Erythroblast (primary cell): ENCODE measurements around the gene FANK1.
"Not testable (repeated sequence)": the region's sequence is repeated elsewhere in the genome, so short reads cannot be mapped to it uniquely, and the experiment has no call there.

Experiments used
- DNase-seq, 2 experiments: peaks; one replicate each; lab custom pipeline; 2025; lab: John Stamatoyannopoulos, UW
- GATA1 ChIP-seq: IDR thresholded peaks from 2 replicates; pipeline ENCODE4 v1.6.1; 2011; ENCODE audit warnings: low read depth, mild to moderate bottlenecking, control low read depth, low read length, moderate library complexity
- POLR2A ChIP-seq: IDR thresholded peaks from 2 replicates; pipeline ENCODE4 v1.6.1; 2011; ENCODE audit warnings: mild to moderate bottlenecking, low read length

The FANK1 gene

GRCh38 chr10:125911145-125911544 is 14.8 kb downstream of the FANK1 start:
- TF ChIP-seq POLR2A: no peak
- no peak for DNase-seq

GRCh38 chr10:125911990-125912389 is 15.6 kb downstream of the FANK1 start:
- TF ChIP-seq GATA1: no peak
- TF ChIP-seq POLR2A: no peak
- DNase-seq: no peak

DNA sequence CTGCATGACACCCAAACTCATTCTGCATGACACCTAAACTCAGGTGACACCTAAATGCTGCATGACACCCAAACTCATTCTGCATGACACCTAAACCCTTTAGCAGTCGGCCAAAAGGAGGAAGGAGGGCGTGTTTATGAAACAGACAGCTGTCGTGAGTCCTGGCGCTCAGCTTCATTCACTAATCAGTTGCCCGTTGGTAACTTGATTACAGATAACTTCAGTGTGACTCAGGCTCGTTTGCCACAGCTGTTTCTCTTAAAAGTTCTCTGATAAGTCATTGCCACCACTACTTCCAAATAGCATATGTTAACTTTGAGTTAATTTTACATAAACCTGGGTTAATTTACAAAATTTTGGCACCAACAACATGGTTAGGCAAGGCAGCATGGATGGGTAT is 16.9 kb downstream of the FANK1 start:
- peak; percentile 90 to 95 for DNase-seq

DNA sequence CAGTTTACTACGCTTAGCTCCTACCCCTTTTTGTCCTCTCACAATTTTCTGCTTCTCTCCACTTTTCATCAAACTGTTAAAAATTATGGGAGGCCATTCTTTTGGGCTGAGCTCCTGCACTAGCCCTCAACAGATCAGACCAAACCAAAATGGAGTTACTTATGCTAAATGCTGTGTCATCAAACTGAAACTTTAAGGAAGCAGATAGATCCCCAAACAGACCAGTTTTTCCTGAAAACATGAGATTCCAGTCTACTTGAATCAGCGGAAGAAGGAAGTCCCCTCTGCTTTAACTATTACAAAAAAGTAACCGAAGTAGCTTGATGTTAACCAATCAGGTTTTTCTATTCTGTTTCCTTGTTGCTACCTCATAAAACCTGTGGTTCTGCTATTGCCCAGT is 20.6 kb downstream of the FANK1 start:
- TF ChIP-seq GATA1: no peak
- no peak for DNase-seq

- not testable (repeated sequence) for DNase-seq
Measured at GRCh38 chr10:125917704-125918361, 21.5 kb downstream of the FANK1 start.

DNA sequence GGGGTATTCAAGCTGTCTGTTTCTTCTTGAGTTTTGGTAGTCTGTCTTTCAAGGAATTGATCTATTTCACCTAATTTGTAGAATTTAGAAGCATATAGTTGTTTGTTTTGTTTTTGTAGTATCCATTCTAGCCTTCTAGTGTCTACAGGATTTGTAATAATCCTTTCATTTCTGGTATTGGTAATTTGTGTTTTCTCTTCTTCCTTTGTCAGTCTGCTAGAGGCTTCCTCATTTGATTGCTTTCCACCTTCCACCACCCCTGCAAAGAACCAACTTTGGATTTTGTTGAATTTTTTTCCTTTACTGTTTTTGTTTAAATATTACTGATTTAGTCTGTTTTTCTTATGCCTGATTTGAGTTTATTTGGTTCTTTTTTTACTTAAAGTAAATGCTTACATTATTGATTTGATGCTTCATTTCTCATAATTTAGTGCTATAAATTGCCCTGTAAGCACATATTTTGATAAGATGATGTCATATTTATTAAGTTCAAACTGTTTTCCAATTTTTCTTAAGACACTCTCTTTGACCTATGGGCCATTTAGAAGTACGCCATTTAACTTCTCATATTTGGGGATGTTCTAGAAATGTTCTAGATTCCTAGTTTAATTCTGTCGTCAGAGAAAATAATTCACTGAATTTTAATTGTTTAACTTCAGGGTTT is 25.4 kb downstream of the FANK1 start:
- not testable (repeated sequence) for DNase-seq

DNA sequence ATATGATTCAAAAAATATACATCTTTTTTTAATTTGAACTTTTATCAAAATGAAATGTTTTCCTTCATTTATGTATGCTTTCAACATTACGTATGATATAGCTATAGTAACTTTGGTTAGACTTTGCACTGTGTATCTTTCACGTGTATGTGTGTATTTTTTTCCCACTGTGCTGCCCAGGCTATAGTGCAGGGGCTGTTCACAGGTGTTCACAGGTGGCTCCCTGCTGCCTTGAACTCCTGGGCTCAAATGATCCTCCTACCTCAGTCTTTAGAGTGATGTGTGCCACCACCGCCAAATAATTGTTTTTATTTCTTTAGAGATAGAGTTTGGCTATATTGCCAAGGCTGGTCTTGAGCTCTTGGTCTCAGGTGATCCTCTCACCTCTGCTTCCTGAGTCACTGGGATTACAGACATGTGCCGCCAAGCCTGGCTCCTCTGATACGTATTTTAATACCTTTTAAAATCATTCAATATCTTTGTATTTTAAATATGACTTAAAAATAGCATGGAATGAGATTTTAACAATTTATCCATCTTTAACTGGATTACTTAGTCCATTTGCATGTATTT is 29.0 kb downstream of the FANK1 start:
- DNase-seq: no peak
- TF ChIP-seq POLR2A: no peak

DNA sequence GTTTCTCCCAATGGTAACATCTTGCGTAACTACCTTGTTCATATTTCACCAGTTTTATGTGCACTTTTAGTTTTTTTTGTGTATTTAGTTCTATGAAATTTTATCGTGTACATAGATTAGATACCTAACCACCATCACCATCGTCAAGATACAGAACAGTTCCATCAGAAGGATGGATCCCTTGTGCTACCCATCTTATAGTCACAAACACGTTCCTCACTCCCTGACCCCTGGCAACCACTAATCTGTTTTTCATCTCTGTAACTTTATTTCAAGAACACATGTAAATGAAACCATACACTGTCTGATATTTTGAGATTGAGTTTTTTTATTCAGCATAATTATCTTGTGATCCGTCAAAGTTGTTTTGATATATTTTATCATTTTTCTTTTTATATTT is 29.9 kb downstream of the FANK1 start:
- TF ChIP-seq POLR2A (no peak), GATA1 (no peak)
- DNase-seq: no peak

DNA sequence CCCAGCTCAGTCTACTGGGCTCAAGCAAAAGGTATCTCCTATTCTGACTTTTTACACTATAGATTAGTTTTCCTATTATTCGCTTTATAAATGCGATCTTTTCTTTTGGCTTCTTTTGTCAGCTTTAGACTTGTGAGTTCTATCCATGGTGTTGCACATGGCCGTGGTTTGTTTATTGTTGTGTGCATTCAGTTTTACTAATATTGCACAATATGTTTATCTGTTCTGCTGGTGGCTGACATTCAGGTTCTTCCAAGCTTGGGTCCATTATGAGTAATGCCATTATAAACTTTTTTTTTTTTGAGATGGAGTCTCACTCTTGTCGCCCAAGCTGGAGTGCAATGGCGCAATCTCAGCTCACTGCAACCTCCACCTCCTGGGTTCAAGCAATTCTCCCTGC is 30.9 kb downstream of the FANK1 start:
- not testable (repeated sequence) for DNase-seq

DNA sequence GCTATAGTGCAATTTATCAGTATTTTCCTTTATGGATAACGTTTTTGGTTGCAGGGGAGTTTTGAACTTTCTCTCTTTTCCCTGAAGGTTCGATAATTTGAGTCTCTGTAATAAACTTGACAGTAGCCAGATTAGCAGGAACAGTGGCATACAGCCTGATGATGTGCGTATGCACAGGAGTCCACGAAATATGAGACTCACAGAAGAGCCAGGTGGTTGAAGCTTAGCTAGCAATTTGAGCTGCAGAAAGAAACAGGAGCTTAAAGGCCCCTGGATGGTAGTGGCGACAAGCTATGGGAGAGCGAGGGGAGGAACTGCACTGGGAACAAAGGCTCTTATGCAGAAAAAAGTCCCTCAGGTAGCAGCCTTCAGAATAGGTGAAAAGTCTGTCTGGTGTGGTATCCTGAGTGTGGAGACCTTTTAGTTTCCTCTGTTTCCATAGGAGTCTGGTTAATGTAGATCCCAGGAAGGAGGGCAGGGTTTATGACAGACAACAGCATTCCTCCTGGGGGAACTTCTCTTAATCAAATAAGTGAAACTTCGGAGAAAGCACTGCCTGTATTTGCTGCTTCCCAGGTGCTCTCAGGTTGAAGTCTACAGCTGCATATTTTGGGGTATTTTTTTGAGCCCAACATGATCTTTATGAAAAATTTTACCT is 32.7 kb downstream of the FANK1 start:
- no peak for DNase-seq
- no peak for TF ChIP-seq POLR2A
- TF ChIP-seq GATA1: no peak

GRCh38 chr10:125929618-125930017 is 33.3 kb downstream of the FANK1 start:
- TF ChIP-seq POLR2A (no peak), GATA1 (no peak)

DNA sequence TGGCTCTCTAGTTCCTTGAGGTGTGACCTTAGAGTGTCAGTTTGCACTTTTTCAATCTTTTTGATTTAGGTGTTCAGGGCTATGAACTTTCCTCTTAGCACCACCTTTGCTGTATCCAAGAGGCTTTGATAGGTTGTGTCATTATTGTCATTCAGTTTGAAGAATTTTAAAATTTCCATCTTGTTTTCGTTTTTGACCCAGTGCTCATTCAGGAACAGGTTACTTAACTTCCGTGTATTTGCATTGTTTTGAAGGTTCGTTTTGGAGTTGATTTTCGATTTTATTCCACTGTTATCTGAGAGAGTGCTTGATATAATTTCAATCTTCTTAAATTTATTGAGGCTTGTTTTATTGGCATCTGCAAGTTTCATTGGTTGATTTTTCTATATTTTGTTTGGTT is 37.3 kb downstream of the FANK1 start:
- no peak for DNase-seq
- TF ChIP-seq POLR2A (no peak), GATA1 (no peak)

More at GRCh38 chr10:125929618-125930017, 33.3 kb downstream of the FANK1 start:
- no peak for DNase-seq

DNA sequence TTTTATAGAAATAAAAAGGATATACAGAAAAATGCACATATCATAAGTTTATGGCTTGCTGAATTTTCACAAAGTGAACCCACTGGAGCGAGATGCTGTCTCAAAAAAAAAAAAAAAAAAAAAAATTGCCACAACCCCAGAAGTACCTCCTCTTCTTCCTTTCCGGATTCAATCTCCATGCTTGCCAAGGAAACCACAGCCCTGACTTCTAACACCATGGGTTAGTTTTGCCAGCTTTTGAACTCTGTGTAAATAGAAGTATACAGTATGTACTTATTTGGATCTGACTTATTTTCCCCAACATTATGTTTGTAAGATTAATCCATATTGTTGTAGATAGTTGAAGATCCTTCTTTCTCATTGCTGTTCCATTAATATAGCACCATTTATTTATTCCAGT is 40.0 kb downstream of the FANK1 start:
- TF ChIP-seq POLR2A: no peak
- TF ChIP-seq GATA1: no peak
- DNase-seq: no peak

GRCh38 chr10:125940515-125940914 is 44.2 kb downstream of the FANK1 start:
- DNase-seq: no peak
- TF ChIP-seq GATA1 (no peak), POLR2A (no peak)

DNA sequence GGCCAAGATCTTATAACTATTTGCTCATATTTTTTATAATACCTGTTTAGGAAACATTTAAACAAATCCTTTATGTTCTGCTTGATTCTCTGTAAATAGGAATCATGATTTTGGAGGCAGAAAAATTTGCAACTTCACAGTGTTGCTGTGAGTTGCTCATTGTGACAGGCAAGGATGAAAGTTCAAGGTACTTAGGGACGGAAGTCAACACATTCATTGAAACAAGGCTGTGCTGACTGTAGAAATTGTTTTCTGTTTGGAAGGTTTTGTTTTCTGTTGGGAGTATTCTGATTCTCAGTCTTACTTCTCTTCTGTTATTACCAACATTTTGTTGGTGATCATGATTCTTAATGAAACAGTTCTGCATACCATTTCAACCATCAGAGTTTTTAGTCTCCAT is 54.9 kb downstream of the FANK1 start:
- TF ChIP-seq GATA1 (no peak), POLR2A (no peak)
- DNase-seq: no peak
